ENCODE data around the gene TOPAZ1. TPM values are rescaled to one million over a fixed set of nuclear protein-coding genes. Genes with fewer than 3 reads are reported as not detected.

The TOPAZ1 gene
- total and polyA plus RNA-seq, 7 donors: not detected

DNA sequence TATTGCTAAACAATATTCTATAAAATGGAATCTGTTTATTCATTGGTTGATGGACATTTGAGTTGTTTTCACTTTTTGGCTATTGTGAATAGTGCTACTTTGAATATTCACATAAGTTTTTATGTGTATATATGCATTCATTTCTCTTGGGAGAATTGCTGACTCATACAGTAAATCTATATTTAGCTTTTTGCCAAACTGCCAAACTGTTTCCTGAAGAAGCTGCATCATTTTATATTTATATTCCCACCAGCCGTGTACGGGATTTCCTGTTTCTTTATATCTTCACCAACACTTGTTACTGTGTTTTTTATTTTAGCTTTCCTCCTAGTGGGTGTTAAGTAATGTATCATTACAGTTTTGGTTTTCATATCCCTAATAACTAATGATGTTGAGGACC, 84.3 kb downstream of the TOPAZ1 start:
- Histone ChIP-seq H3K9me3 (peaks cover 4% of the 10 kb centered on the region), H3K27ac (no peak overlapping the region), H3K4me3 (no peak overlapping the region), H3K36me3 (ENCODE audit: insufficient read depth in 1 of 2, low read depth in 1 of 2) (no peaks in the 10 kb centered on the region), H3K4me1 (no peaks in the 10 kb centered on the region), H3K27me3 (ENCODE audit: insufficient read depth in 3 of 3, low read length in 2 of 3) (no peaks in the 10 kb centered on the region)
- intact Hi-C loops (cut with DNase I): loop anchor here in 1 of 2 donors (10.0 kb wide), 3 partner anchors 69 to 589 kb away; partner anchors contain the start of gene ZNF502
- ATAC-seq: no peak
- 16 to 29% (median 23%) methylated on average over 2 of the region's 2 CpGs for WGBS, 3 donors
- no peak for TF ChIP-seq CTCF (IDR thresholded peaks at IDR 0.05)
- no peak for DNase-seq

GRCh38 chr3:44326515-44326914, 84.8 kb downstream of the TOPAZ1 start:
- Histone ChIP-seq H3K9me3 (peaks cover 4% of the 10 kb centered on the region), H3K27ac (no peak overlapping the region), H3K4me1 (no peaks in the 10 kb centered on the region), H3K27me3 (ENCODE audit: insufficient read depth in 3 of 3, low read length in 2 of 3) (no peaks in the 10 kb centered on the region), H3K4me3 (no peak overlapping the region), H3K36me3 (ENCODE audit: insufficient read depth in 1 of 2, low read depth in 1 of 2) (no peaks in the 10 kb centered on the region)
- ATAC-seq: no peak
- DNase-seq: no peak
- no peak for TF ChIP-seq CTCF (IDR thresholded peaks at IDR 0.05)
- WGBS, 3 donors: 53 to 63% (median 59%) methylated on average over 3 of the region's 3 CpGs
- intact Hi-C loops (cut with DNase I): loop anchor here in 1 of 2 donors (10.0 kb wide), 3 partner anchors 68 to 588 kb away; partner anchors contain the start of gene ZNF502

- Histone ChIP-seq H3K27me3 (ENCODE audit: insufficient read depth in 3 of 3, low read length in 2 of 3) (no peaks in the 10 kb centered on the region), H3K36me3 (ENCODE audit: insufficient read depth in 1 of 2, low read depth in 1 of 2) (no peaks in the 10 kb centered on the region), H3K27ac (no peak overlapping the region), H3K4me3 (no peak overlapping the region), H3K4me1 (no peaks in the 10 kb centered on the region), H3K9me3 (peaks cover 4% of the 10 kb centered on the region)
- ATAC-seq: no peak
- DNase-seq: no peak
- intact Hi-C loops (cut with DNase I): loop anchor here in 1 of 2 donors (10.0 kb wide), 4 partner anchors 65 to 585 kb away; partner anchors contain the start of genes ZNF445 and ZNF502
- no peak for TF ChIP-seq CTCF (IDR thresholded peaks at IDR 0.05)
Observed at GRCh38 chr3:44329946-44330345, 88.3 kb downstream of the TOPAZ1 start.

DNA sequence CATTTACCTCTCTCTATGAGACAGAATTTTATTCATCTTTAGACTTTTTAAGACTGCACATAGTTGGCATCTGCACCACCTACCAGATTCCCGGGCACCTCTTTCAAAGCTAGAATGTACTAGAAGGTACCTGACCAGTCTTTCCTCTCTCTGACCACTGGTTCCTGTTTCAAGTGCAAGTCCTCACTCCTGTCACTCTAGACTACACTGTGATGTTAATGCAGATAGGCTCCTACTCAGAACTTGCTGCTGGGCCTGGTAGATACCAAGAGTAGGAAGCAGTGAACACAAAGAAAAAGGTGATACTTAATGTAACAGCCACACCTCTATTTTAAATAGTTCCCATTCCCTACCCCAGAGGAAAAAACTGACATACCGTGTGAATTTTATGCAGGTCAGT, 88.8 kb downstream of the TOPAZ1 start:
- no peak for ATAC-seq
- 77 to 89% (median 84%) methylated on average over 2 of the region's 2 CpGs for WGBS, 3 donors
- intact Hi-C loops (cut with DNase I): loop anchor here in 1 of 2 donors (10.0 kb wide), 1 partner anchor 144 kb away; the partner anchor contains the start of gene ZNF445
- Histone ChIP-seq H3K4me3 (no peak overlapping the region), H3K27me3 (ENCODE audit: insufficient read depth in 3 of 3, low read length in 2 of 3) (no peaks in the 10 kb centered on the region), H3K9me3 (peaks cover 4% of the 10 kb centered on the region), H3K36me3 (ENCODE audit: insufficient read depth in 1 of 2, low read depth in 1 of 2) (no peaks in the 10 kb centered on the region), H3K4me1 (no peaks in the 10 kb centered on the region), H3K27ac (no peak overlapping the region)
- no peak for DNase-seq
- no peak for TF ChIP-seq CTCF (IDR thresholded peaks at IDR 0.05)

- Histone ChIP-seq H3K4me3 (no peak overlapping the region), H3K9me3 (no peaks in the 10 kb centered on the region), H3K36me3 (ENCODE audit: insufficient read depth in 1 of 2, low read depth in 1 of 2) (no peaks in the 10 kb centered on the region), H3K27me3 (ENCODE audit: insufficient read depth in 3 of 3, low read length in 2 of 3) (no peaks in the 10 kb centered on the region), H3K4me1 (peaks cover 6% of the 10 kb centered on the region), H3K27ac (no peak overlapping the region)
- intact Hi-C loops (cut with DNase I): loop anchor here in 1 of 2 donors (10.0 kb wide), 1 partner anchor 140 kb away; the partner anchor contains the start of gene ZNF445
- DNase-seq (no peak), ATAC-seq (no peak)
- no peak for TF ChIP-seq CTCF (IDR thresholded peaks at IDR 0.05)
- 84 to 89% (median 88%) methylated on average over 2 of the region's 2 CpGs for WGBS, 3 donors
Observed at GRCh38 chr3:44334326-44334725, 92.6 kb downstream of the TOPAZ1 start.

Data from psoas muscle (tissue), 8 donors.